HCT116 (cell line): Measurements from ENCODE around the gene ERC2. TPM values are rescaled to one million over a fixed set of nuclear protein-coding genes. Genes with fewer than 3 reads are reported as not detected.

Experiments used
- ATAC-seq: fragments of 200-7000 bp; cut with Tn5 transposase; 2 replicates; pipeline ENCODE4 v1.9.1; 2020; ENCODE audit warnings: mild to moderate bottlenecking, moderate library complexity
- BruUV-seq: library from RNA; stranded (reverse); fragments of 400-500 nt; replicated peaks from 2 replicates; lab custom pipeline; 2021; lab: Mats Ljungman, UMichigan
- CTCF ChIA-PET: fragments of 300-600 bp; sonication (Branson Sonifier 250); formaldehyde crosslinking; loops from one replicate; lab custom pipeline; 2021; ENCODE audit warnings: antibody characterized with exemption; lab: Charles Lee
- POLR2A ChIA-PET: fragments of 300-600, 350-600 bp; sonication (Branson Sonifier 250); formaldehyde crosslinking; loops from one replicate; lab custom pipeline; 2021; ENCODE audit warnings: antibody characterized with exemption; lab: Charles Lee
- RAD21 ChIA-PET, 2 experiments: fragments of 300-600 bp; sonication (Branson Sonifier 250); formaldehyde crosslinking; loops; one replicate each; lab custom pipeline; 2023; ENCODE audit warnings: low total read pairs in 2 of 2; ENCODE audit not compliant: uncharacterized antibody in 2 of 2, unreplicated experiment in 2 of 2, low non-redundant PET in 1 of 2; lab: Charles Lee
- DNase-seq: peaks from one replicate; pipeline ENCODE4 v3.0.0-alpha.2; 2010; ENCODE audit warnings: low read depth, low spot score
- H2AFZ ChIP-seq: fragments of 200-600 bp; shearing (Covaris generic), sonication (generic); 2 replicates; pipeline ENCODE4 v1.6.1; 2017; ENCODE audit warnings: low read depth, mixed run types, mixed read lengths, antibody characterized with exemption, low read length; ENCODE audit not compliant: poor library complexity, severe bottlenecking
- H3K27ac ChIP-seq: 2 replicates; pipeline ENCODE4 v1.5.1; 2012; ENCODE audit warnings: low read depth, low read length
- H3K27me3 ChIP-seq: fragments of 200-600 bp; sonication (generic); 2 replicates; pipeline ENCODE4 v1.6.1; 2016; ENCODE audit warnings: mixed run types, low read length, mixed read lengths; ENCODE audit not compliant: insufficient read depth
- H3K36me3 ChIP-seq, 2 experiments: fragments of 200-500 bp in 1 of 2; fragments of 200-600 bp in 1 of 2; sonication (Bioruptor generic) in 1 of 2; sonication (generic) in 1 of 2; 2 replicates each; pipeline versions ENCODE4 v1.5.1 to v1.6.1; 2014 to 2016; ENCODE audit warnings: low read length in 2 of 2, inconsistent platforms in 1 of 2, mixed read lengths in 1 of 2, mixed run types in 1 of 2; ENCODE audit not compliant: insufficient read depth in 2 of 2, control insufficient read depth in 1 of 2
- H3K4me1 ChIP-seq, 2 experiments: fragments of 200-600 bp in 1 of 2; sonication (generic) in 1 of 2; 2 replicates each; pipeline versions ENCODE4 v1.5.1 to v1.6.1; 2012 to 2017; ENCODE audit warnings: low read length in 2 of 2, inconsistent platforms in 1 of 2, mild to moderate bottlenecking in 1 of 2, mixed read lengths in 1 of 2, mixed run types in 1 of 2, moderate library complexity in 1 of 2; ENCODE audit not compliant: insufficient read depth in 2 of 2, control insufficient read depth in 1 of 2
- H3K4me2 ChIP-seq: fragments of 200-600 bp; sonication (generic); 2 replicates; pipeline ENCODE4 v1.6.1; 2017; ENCODE audit warnings: mixed run types, low read length, mixed read lengths
- H3K4me3 ChIP-seq, 2 experiments: fragments of 200-600 bp in 1 of 2; sonication (generic) in 1 of 2; replicated peaks in 1 of 2; 2 replicates each; pipeline ENCODE4 v1.5.1; 2011 to 2016; ENCODE audit warnings: low read length in 2 of 2, control low read depth in 1 of 2, low read depth in 1 of 2, mild to moderate bottlenecking in 1 of 2, mixed read lengths in 1 of 2, mixed run types in 1 of 2
- H3K79me2 ChIP-seq: fragments of 200-600 bp; sonication (generic); 2 replicates; pipeline ENCODE4 v1.6.1; 2017; ENCODE audit warnings: mild to moderate bottlenecking, mixed run types, low read length, moderate library complexity, mixed read lengths; ENCODE audit not compliant: insufficient read depth
- H3K9ac ChIP-seq: fragments of 200-600 bp; sonication (generic); 2 replicates; pipeline ENCODE4 v1.6.1; 2016; ENCODE audit warnings: low read length, mixed read lengths
- H3K9me2 ChIP-seq: fragments of 200-600 bp; sonication (generic), shearing (Covaris generic); 2 replicates; pipeline ENCODE4 v1.6.1; 2017; ENCODE audit warnings: mixed run types, mild to moderate bottlenecking, moderate library complexity; ENCODE audit not compliant: insufficient read depth
- H3K9me3 ChIP-seq, 2 experiments: fragments of 200-500 bp in 1 of 2; fragments of 200-600 bp in 1 of 2; sonication (Bioruptor generic) in 1 of 2; sonication (generic) in 1 of 2; 2 replicates each; pipeline ENCODE4 v1.6.1; 2014 to 2017; ENCODE audit warnings: low read length in 2 of 2, mixed read lengths in 2 of 2, inconsistent platforms in 1 of 2, low read depth in 1 of 2, mild to moderate bottlenecking in 1 of 2, mixed run types in 1 of 2, moderate library complexity in 1 of 2; ENCODE audit not compliant: control insufficient read depth in 1 of 2, insufficient read depth in 1 of 2
- H4K20me1 ChIP-seq: fragments of 200-600 bp; sonication (generic), shearing (Covaris generic); 2 replicates; pipeline ENCODE4 v1.6.1; 2017; ENCODE audit warnings: mixed run types, mild to moderate bottlenecking, moderate library complexity; ENCODE audit not compliant: insufficient read depth
- ATF3 ChIP-seq: IDR thresholded peaks from 2 replicates; pipeline ENCODE4 v1.6.1; 2012
- CEBPB ChIP-seq: IDR thresholded peaks from 2 replicates; pipeline ENCODE4 v1.6.1; 2012; ENCODE audit warnings: low read depth
- EGR1 ChIP-seq: IDR thresholded peaks from 2 replicates; pipeline ENCODE4 v1.6.1; 2012; ENCODE audit warnings: low read depth
- ELF1 ChIP-seq: IDR thresholded peaks from 2 replicates; pipeline ENCODE4 v1.6.1; 2012; ENCODE audit warnings: low read depth, borderline replicate concordance
- EZH2 ChIP-seq: fragments of 200-600 bp; sonication (generic); IDR thresholded peaks from 2 replicates; pipeline ENCODE4 v1.6.1; 2017; ENCODE audit warnings: antibody characterized with exemption, mixed run types
- EZH2phosphoT487 ChIP-seq: fragments of 200-600 bp; IDR thresholded peaks from 2 replicates; pipeline ENCODE4 v1.6.1; 2018; ENCODE audit warnings: antibody characterized with exemption, borderline replicate concordance
- JUND ChIP-seq: IDR thresholded peaks from 2 replicates; pipeline ENCODE4 v1.6.1; 2012
- MAX ChIP-seq: IDR thresholded peaks from 2 replicates; pipeline ENCODE4 v1.6.1; 2012
- POLR2A ChIP-seq: IDR thresholded peaks from 2 replicates; pipeline ENCODE4 v1.7.0; 2011; ENCODE audit warnings: borderline replicate concordance; ENCODE audit not compliant: insufficient read depth, insufficient read length; ENCODE audit errors: extremely low read depth
- POLR2AphosphoS5 ChIP-seq: IDR thresholded peaks from 2 replicates; pipeline ENCODE4 v1.6.1; 2011; ENCODE audit warnings: mild to moderate bottlenecking, low read depth, low read length, moderate library complexity
- RAD21 ChIP-seq: IDR thresholded peaks from 2 replicates; pipeline ENCODE4 v1.6.1; 2012; ENCODE audit warnings: low read depth, mild to moderate bottlenecking
- REST ChIP-seq: IDR thresholded peaks from 2 replicates; pipeline ENCODE4 v1.6.1; 2012; ENCODE audit warnings: low read depth
- SIN3A ChIP-seq: IDR thresholded peaks from 2 replicates; pipeline ENCODE4 v1.6.1; 2012; ENCODE audit warnings: low read depth
- SP1 ChIP-seq: IDR thresholded peaks from 2 replicates; pipeline ENCODE4 v1.6.1; 2012; ENCODE audit warnings: low read depth
- SRF ChIP-seq: IDR thresholded peaks from 2 replicates; pipeline ENCODE4 v1.6.1; 2012; ENCODE audit warnings: low read depth
- TCF7L2 ChIP-seq: IDR thresholded peaks from 2 replicates; pipeline ENCODE4 v1.7.0; 2011; ENCODE audit warnings: borderline replicate concordance, inconsistent platforms; ENCODE audit not compliant: insufficient read depth, insufficient read length; ENCODE audit errors: extremely low read depth
- YY1 ChIP-seq: IDR thresholded peaks from 2 replicates; pipeline ENCODE4 v1.6.1; 2011; ENCODE audit warnings: low read length, low read depth, moderate library complexity, mild to moderate bottlenecking; ENCODE audit not compliant: insufficient replicate concordance; ENCODE audit errors: extremely low read depth
- ZBTB33 ChIP-seq: IDR thresholded peaks from 2 replicates; pipeline ENCODE4 v1.6.1; 2011; ENCODE audit warnings: mild to moderate bottlenecking, low read length, moderate library complexity; ENCODE audit not compliant: insufficient replicate concordance; ENCODE audit errors: extremely low read depth
- ZFX ChIP-seq: fragments of 450-650 bp; IDR thresholded peaks from 2 replicates; pipeline ENCODE4 v1.6.1; 2017
- ZNF274 ChIP-seq: fragments of 200-500 bp; sonication (Bioruptor generic); IDR thresholded peaks from 2 replicates; pipeline ENCODE4 v1.6.1; 2014; ENCODE audit warnings: mild to moderate bottlenecking, low read depth, low read length, inconsistent platforms
- intact Hi-C: fragments of 100-400 bp; cut with micrococcal nuclease; formaldehyde crosslinking; loops from 2 replicates; pipeline ENCODE4 v1.10.0; 2022
- total RNA-seq: library from RNA; stranded (reverse); gene quantifications from one replicate; pipeline ENCODE4 v1.2.1, GENCODE V29; 2021; ENCODE audit not compliant: unreplicated experiment

The ERC2 gene
- total RNA-seq, 1 experiment from 2014 or later: not detected

GRCh38 chr3:55720614-55721013 lies 747.7 kb downstream of the ERC2 start:
- Histone ChIP-seq H3K4me2 (no peak overlapping the region), H2AFZ (no peak overlapping the region), H3K27ac (no peak overlapping the region), H3K4me3 (no peak overlapping the region), H3K9me2 (no peaks in the 10 kb centered on the region), H3K4me1 (no peaks in the 10 kb centered on the region), H3K36me3 (no peaks in the 10 kb centered on the region), H3K9ac (no peak overlapping the region), H3K27me3 (no peaks in the 10 kb centered on the region), H3K9me3 (peaks cover 0 to 7% of the 10 kb centered on the region in 2 experiments; a peak in 2 of 4 replicates), H4K20me1 (no peaks in the 10 kb centered on the region), H3K79me2 (no peaks in the 10 kb centered on the region)
- TF ChIP-seq CEBPB (no peak), ZBTB33 (no peak), SIN3A (no peak), SRF (no peak), POLR2AphosphoS5 (no peak), JUND (no peak), REST (no peak), SP1 (no peak), MAX (no peak), ZFX (no peak), EZH2phosphoT487 (no peak), ATF3 (no peak), EGR1 (no peak), YY1 (no peak), POLR2A (no peak), ELF1 (no peak), TCF7L2 (no peak), ZNF274 (no peak), EZH2 (no peak), RAD21 (no peak)
- no TSS peak for BruUV-seq
- ATAC-seq: no peak
- CTCF ChIA-PET: no interaction called here
- intact Hi-C loops: no loop called here
- RAD21 ChIA-PET: no interaction called here
- no peak for DNase-seq
- POLR2A ChIA-PET: no interaction called here
